ENCODE data around the gene REXO4. TPM values are rescaled to one million over a fixed set of nuclear protein-coding genes. Genes with fewer than 3 reads are reported as not detected.

Gene REXO4
- total and polyA plus RNA-seq, 2 experiments from 2014 or later: 31.1 to 36.3 TPM

GRCh38 chr9:133382507-133383141 is 35.2 kb downstream of the REXO4 start:
- Mint-ChIP-seq H3K27me3 (ENCODE audit: insufficient read depth, low read depth, poor library complexity) (peaks cover 9% of the 10 kb centered on the region), H3K9me3 (peaks cover 6% of the 10 kb centered on the region; the same call in 2 of the 3 replicates), H3K4me1 (no peaks in the 10 kb centered on the region)

More at GRCh38 chr9:133382507-133383141, 35.2 kb downstream of the REXO4 start:
- H3K27ac ChIP-seq (ENCODE audit: low read depth): no peak overlapping the region
- H4K20me1 ChIP-seq (replicated peaks; ENCODE audit: insufficient read depth): no peaks in the 10 kb centered on the region; the same call in 1 of the 2 replicates
- no peak for DNase-seq (ENCODE audit: low spot score)
- no peak overlapping the region for H3K4me3 Mint-ChIP-seq
- no peaks in the 10 kb centered on the region for H3K79me2 ChIP-seq (replicated peaks; ENCODE audit: insufficient read depth)
- TF ChIP-seq ZNF331 (CRISPR knock-in tag; IDR thresholded peaks at IDR 0.05; ENCODE audit: low read depth) (no peak), ZNF114 (CRISPR knock-in tag; IDR thresholded peaks at IDR 0.05) (no peak), JUNB (IDR thresholded peaks at IDR 0.05; ENCODE audit: unreplicated experiment) (no peak), STAT1 (IDR thresholded peaks at IDR 0.05; ENCODE audit: unreplicated experiment) (no peak), NANOG (IDR thresholded peaks at IDR 0.05; ENCODE audit: borderline replicate concordance) (no peak), ZNF462 (CRISPR knock-in tag; IDR thresholded peaks at IDR 0.05) (no peak), EZH2phosphoT487 (IDR thresholded peaks at IDR 0.05; ENCODE audit: unreplicated experiment) (no peak), CREB1 (CRISPR knock-in tag; IDR thresholded peaks at IDR 0.05; ENCODE audit: low read depth) (no peak), EZH2 (IDR thresholded peaks at IDR 0.05; ENCODE audit: low read depth, unreplicated experiment) (no peak), POLR2AphosphoS5 (IDR thresholded peaks at IDR 0.05; ENCODE audit: low read depth) (no peak)
- TF ChIP-seq, protein P1, sequence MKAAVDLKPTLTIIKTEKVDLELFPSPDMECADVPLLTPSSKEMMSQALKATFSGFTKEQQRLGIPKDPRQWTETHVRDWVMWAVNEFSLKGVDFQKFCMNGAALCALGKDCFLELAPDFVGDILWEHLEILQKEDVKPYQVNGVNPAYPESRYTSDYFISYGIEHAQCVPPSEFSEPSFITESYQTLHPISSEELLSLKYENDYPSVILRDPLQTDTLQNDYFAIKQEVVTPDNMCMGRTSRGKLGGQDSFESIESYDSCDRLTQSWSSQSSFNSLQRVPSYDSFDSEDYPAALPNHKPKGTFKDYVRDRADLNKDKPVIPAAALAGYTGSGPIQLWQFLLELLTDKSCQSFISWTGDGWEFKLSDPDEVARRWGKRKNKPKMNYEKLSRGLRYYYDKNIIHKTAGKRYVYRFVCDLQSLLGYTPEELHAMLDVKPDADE (IDR thresholded peaks at IDR 0.05): no peak
- TF ChIP-seq, protein P2, sequence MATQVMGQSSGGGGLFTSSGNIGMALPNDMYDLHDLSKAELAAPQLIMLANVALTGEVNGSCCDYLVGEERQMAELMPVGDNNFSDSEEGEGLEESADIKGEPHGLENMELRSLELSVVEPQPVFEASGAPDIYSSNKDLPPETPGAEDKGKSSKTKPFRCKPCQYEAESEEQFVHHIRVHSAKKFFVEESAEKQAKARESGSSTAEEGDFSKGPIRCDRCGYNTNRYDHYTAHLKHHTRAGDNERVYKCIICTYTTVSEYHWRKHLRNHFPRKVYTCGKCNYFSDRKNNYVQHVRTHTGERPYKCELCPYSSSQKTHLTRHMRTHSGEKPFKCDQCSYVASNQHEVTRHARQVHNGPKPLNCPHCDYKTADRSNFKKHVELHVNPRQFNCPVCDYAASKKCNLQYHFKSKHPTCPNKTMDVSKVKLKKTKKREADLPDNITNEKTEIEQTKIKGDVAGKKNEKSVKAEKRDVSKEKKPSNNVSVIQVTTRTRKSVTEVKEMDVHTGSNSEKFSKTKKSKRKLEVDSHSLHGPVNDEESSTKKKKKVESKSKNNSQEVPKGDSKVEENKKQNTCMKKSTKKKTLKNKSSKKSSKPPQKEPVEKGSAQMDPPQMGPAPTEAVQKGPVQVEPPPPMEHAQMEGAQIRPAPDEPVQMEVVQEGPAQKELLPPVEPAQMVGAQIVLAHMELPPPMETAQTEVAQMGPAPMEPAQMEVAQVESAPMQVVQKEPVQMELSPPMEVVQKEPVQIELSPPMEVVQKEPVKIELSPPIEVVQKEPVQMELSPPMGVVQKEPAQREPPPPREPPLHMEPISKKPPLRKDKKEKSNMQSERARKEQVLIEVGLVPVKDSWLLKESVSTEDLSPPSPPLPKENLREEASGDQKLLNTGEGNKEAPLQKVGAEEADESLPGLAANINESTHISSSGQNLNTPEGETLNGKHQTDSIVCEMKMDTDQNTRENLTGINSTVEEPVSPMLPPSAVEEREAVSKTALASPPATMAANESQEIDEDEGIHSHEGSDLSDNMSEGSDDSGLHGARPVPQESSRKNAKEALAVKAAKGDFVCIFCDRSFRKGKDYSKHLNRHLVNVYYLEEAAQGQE (IDR thresholded peaks at IDR 0.05; ENCODE audit: unreplicated experiment): no peak
- TF ChIP-seq, protein P3, sequence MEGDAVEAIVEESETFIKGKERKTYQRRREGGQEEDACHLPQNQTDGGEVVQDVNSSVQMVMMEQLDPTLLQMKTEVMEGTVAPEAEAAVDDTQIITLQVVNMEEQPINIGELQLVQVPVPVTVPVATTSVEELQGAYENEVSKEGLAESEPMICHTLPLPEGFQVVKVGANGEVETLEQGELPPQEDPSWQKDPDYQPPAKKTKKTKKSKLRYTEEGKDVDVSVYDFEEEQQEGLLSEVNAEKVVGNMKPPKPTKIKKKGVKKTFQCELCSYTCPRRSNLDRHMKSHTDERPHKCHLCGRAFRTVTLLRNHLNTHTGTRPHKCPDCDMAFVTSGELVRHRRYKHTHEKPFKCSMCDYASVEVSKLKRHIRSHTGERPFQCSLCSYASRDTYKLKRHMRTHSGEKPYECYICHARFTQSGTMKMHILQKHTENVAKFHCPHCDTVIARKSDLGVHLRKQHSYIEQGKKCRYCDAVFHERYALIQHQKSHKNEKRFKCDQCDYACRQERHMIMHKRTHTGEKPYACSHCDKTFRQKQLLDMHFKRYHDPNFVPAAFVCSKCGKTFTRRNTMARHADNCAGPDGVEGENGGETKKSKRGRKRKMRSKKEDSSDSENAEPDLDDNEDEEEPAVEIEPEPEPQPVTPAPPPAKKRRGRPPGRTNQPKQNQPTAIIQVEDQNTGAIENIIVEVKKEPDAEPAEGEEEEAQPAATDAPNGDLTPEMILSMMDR (conservative IDR thresholded peaks at IDR 0.05; ENCODE audit: low read depth in 2 of 2): no peak
- H2AFZ ChIP-seq: no peak overlapping the region
- H3K27ac Mint-ChIP-seq: no peak overlapping the region
- H3K9me2 ChIP-seq (ENCODE audit: insufficient read depth): peaks cover 11% of the 10 kb centered on the region; the same call in 1 of the 2 replicates
- no peaks in the 10 kb centered on the region for H3K4me1 ChIP-seq (ENCODE audit: insufficient read depth)
- no peak overlapping the region for H3K4me3 ChIP-seq
- no peak overlapping the region for H3K4me2 ChIP-seq
- peaks cover 2% of the 10 kb centered on the region; the same call in 1 of the 2 replicates for H3K27me3 ChIP-seq (ENCODE audit: insufficient read depth)
- no peaks in the 10 kb centered on the region for H3K36me3 Mint-ChIP-seq (ENCODE audit: low read depth)
- H3K36me3 ChIP-seq (ENCODE audit: insufficient read depth): no peaks in the 10 kb centered on the region
- H3F3A ChIP-seq (replicated peaks; ENCODE audit: low read depth): no peaks in the 10 kb centered on the region
- no peak for ATAC-seq

Data from GM23338 (cell line).